Neuron (in vitro differentiated cells): Measurements from ENCODE around the gene COBL.

ENCODE experiments used
- H2AFZ ChIP-seq: one replicate; pipeline ENCODE4 v1.6.1; 2013; ENCODE audit warnings: low read depth, mild to moderate bottlenecking, inconsistent platforms, low read length, moderate library complexity
- H3K27me3 ChIP-seq: one replicate; pipeline ENCODE4 v1.6.1; 2013; ENCODE audit warnings: low read length; ENCODE audit not compliant: insufficient read depth
- H3K36me3 ChIP-seq: one replicate; pipeline ENCODE4 v1.6.1; 2013; ENCODE audit warnings: low read length; ENCODE audit not compliant: insufficient read depth
- H3K4me1 ChIP-seq: one replicate; pipeline ENCODE4 v1.6.1; 2013; ENCODE audit warnings: low read length; ENCODE audit not compliant: insufficient read depth
- H3K4me3 ChIP-seq: 2 replicates; pipeline ENCODE4 v1.5.1; 2013; ENCODE audit warnings: mild to moderate bottlenecking, low read length, moderate library complexity
- H3K9me3 ChIP-seq: one replicate; pipeline ENCODE4 v1.6.1; 2013; ENCODE audit warnings: low read length

COBL gene

DNA sequence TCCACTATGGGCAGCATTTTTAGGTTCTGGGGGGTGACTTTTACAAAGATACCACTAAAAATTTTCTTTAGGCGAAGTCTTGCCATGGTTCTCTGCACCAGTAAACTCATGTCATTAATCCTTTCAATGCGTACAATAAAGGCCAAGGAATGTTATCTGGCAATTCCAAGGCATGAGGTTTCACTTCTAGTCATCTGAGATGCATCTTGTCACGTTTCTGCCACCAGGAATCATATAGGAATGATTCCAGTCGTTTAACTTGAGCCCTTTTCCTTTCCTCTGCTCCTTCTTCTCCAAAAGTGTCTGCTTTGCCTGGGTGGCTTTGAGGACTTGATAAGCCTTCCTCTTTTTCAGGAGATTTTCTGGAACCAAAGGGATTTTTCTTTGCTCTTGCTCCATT, 56.8 kb downstream of the COBL start:
- Histone ChIP-seq H2AFZ (no peak overlapping the region), H3K36me3 (no peaks in the 10 kb centered on the region), H3K4me3 (no peak overlapping the region), H3K27me3 (no peaks in the 10 kb centered on the region), H3K4me1 (peaks cover 12% of the 10 kb centered on the region), H3K9me3 (no peaks in the 10 kb centered on the region)

DNA sequence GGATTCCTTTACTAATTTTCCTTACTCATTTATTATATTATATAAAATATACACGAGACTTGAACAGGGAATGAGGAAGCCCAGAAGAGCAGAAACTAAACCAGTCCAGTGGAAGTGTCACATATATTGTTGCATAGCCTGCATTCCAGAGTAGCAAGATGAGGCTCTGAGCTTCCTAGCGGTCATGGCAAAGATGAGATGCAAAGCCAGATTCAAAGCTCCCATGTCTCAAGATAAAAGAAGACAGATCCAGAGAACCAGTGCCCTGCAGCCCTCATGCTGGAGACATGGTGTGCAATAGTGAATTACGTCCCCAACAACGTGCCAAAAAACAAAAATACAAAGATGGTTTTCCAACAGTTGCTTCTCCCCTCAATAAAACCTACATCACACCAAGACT, 59.7 kb downstream of the COBL start:
- H3K36me3 ChIP-seq = no peaks in the 10 kb centered on the region
- no peaks in the 10 kb centered on the region for H3K27me3 ChIP-seq
- no peak overlapping the region for H2AFZ ChIP-seq
- no peak overlapping the region for H3K4me3 ChIP-seq
- no peaks in the 10 kb centered on the region for H3K9me3 ChIP-seq
- peaks cover 12% of the 10 kb centered on the region for H3K4me1 ChIP-seq

DNA sequence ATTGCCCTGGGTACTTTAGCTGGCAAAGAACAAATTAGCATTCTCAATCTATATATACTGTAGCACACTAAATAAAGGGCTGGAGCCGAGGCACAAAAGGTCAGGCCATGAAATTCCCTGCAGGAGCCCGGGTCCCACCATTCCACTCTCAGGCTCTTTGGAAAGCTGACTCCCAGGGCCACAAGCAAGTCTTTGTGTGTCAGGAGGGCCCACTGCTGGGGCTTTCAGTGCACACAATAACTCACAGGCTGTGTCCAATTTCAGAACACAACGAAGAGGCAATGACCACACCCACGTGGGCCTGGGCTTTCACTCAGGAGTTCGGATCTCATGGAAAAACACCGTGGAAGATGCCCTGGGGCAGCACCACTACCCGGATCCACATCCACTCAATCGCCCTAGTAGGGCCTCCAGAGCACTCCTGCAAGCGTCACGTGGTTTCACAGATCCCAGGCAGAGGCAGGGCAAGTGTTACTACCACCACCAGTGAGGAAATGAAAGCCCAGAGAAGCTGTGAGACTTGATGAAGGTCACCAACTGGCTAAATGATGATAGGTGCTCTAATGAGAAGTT, 60.3 kb downstream of the COBL start:
- H3K4me3 ChIP-seq = no peak overlapping the region
- peaks cover 12% of the 10 kb centered on the region for H3K4me1 ChIP-seq
- no peaks in the 10 kb centered on the region for H3K27me3 ChIP-seq
- no peak overlapping the region for H2AFZ ChIP-seq
- no peaks in the 10 kb centered on the region for H3K9me3 ChIP-seq
- no peaks in the 10 kb centered on the region for H3K36me3 ChIP-seq

DNA sequence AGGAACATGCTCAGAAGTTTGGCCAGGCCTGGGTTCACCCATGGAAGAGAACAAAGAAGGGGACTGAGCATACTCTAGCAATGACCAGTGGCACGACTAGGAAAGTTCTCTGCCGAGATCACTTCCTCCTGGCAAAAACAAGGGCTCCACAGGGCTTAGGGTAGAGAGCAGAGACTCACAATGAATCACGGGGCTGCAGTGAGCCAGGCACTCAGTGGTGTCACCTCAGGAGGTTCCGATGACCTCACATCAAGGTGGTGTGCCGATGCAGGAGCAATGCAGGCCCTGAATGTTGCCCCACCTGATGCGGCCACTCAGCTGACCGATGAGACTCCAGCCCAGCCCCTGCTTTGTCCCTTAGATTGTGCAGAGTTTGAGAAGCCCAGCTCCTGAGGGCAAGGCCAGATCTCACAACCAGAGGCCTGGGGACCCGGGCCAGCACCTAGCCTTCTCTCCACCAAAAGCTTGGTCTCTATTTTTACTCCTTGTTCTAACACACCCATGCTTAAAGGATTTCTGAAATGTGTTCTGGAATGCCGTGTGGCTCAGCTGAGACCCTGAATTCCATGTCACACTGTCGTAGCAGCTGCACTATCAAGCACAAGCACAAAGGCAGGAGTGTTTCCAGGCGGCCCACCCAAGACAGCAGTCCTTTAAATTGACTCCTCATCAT, 60.9 kb downstream of the COBL start:
- no peaks in the 10 kb centered on the region for H3K9me3 ChIP-seq
- peaks cover 12% of the 10 kb centered on the region for H3K4me1 ChIP-seq
- H3K4me3 ChIP-seq = no peak overlapping the region
- no peaks in the 10 kb centered on the region for H3K36me3 ChIP-seq
- H3K27me3 ChIP-seq = no peaks in the 10 kb centered on the region
- no peak overlapping the region for H2AFZ ChIP-seq

DNA sequence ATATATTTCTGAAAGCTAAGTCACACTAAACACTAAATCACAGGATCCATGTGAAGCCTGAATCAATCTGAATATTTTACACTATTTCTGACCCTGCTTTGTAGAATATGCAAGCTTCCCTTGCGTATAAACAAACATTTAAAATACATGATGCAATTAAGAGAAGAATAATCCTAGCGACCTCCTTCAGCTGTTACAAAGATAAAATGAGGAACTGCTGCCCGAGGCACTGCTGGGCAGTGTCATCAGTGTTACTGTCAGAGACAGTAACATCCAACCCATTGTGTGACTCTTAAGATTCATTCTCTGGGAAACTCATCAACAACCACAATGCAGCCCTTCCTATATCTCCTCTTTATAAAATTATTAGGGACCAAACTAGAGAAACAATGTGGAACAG, 61.6 kb downstream of the COBL start:
- H3K27me3 ChIP-seq = no peaks in the 10 kb centered on the region
- H3K36me3 ChIP-seq = no peaks in the 10 kb centered on the region
- no peak overlapping the region for H3K4me3 ChIP-seq
- H2AFZ ChIP-seq = no peak overlapping the region
- H3K4me1 ChIP-seq = peaks cover 12% of the 10 kb centered on the region
- H3K9me3 ChIP-seq = no peaks in the 10 kb centered on the region

DNA sequence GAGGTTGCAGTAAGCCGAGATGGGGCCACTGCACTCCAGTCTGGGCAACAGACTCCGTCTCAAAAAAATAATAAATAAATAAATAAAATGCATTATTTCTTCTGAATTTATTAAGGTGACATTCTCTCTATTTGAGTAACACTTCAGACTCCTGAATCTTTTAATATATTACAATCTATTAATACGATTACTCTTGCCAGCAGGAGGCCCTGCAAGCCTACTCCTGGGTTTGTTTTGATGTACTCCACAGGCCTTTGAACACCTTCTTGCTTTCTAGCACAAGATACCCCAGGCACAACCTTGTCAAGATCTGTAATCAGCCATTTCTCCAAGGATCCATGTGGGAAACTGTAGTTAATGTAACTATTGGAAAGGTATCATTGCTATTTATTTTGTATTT, 63.5 kb downstream of the COBL start:
- Histone ChIP-seq H3K36me3 (no peaks in the 10 kb centered on the region), H3K4me3 (no peak overlapping the region), H3K9me3 (no peaks in the 10 kb centered on the region), H2AFZ (no peak overlapping the region), H3K27me3 (no peaks in the 10 kb centered on the region), H3K4me1 (peaks cover 12% of the 10 kb centered on the region)

DNA sequence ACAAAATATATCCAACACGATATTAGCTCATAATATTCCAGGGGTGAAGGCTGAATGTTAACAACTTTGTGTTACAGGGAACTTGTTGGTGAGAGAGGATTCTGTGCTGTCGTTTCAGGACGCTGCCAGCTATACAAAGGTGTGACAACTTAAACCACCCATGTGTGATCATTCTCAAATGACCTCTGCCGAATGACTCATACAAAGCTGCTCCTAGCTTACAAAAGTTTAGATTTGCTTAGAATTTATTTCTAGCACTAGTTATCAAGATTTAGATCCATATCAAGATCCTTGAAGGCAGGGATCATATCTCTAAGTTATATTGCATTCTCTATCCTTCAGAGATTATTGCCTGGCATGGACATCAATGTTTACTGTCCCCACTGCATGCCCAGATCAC, 65.3 kb downstream of the COBL start:
- H3K27me3 ChIP-seq = no peaks in the 10 kb centered on the region

DNA sequence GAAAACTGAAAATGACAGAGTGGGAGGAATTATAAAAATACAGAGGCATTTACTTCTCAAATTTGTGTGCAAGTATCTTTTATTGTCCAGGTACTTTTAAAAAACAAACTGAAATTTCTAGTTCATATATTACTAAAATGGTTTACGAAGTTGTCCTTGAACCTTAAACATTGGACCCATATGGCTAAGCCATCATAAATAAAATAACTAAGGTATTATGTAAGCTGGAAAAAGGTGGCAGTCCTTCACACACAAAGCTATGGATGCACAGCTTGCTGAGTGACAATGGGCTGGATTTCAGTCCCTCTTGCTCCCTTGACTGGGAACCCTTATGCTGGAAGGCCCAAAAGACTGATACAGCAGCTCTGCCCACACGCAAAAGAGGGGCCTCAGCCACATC, 66.1 kb downstream of the COBL start:
- Histone ChIP-seq H3K9me3 (no peaks in the 10 kb centered on the region), H3K4me3 (no peak overlapping the region), H2AFZ (no peak overlapping the region), H3K4me1 (peaks cover 2% of the 10 kb centered on the region), H3K36me3 (no peaks in the 10 kb centered on the region), H3K27me3 (no peaks in the 10 kb centered on the region)

More for the DNA sequence above, 65.3 kb downstream of the COBL start:
- Histone ChIP-seq H3K9me3 (no peaks in the 10 kb centered on the region), H3K36me3 (no peaks in the 10 kb centered on the region), H3K4me1 (peaks cover 9% of the 10 kb centered on the region), H3K4me3 (no peak overlapping the region), H2AFZ (no peak overlapping the region)

DNA sequence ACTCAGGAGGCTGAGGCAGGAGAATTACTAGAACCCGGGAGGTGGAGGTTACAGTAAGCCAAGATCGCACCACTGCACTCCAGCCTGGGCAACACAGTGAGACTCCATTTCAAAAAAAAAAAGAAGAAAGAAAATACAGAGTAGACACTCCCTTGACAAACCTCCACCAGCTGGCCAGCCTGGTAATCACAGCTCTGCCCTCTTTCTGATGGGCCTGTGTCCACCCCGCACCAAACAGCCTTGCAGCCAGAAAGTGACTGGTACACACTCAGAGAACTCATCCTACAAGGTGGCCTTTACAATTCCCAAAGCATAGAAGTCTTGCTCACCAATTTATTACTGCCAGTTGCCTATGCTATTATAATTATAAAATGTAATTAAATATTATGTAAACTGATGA, 66.6 kb downstream of the COBL start:
- Histone ChIP-seq H3K36me3 (no peaks in the 10 kb centered on the region), H2AFZ (no peak overlapping the region), H3K27me3 (no peaks in the 10 kb centered on the region), H3K4me3 (no peak overlapping the region), H3K4me1 (no peaks in the 10 kb centered on the region), H3K9me3 (no peaks in the 10 kb centered on the region)

DNA sequence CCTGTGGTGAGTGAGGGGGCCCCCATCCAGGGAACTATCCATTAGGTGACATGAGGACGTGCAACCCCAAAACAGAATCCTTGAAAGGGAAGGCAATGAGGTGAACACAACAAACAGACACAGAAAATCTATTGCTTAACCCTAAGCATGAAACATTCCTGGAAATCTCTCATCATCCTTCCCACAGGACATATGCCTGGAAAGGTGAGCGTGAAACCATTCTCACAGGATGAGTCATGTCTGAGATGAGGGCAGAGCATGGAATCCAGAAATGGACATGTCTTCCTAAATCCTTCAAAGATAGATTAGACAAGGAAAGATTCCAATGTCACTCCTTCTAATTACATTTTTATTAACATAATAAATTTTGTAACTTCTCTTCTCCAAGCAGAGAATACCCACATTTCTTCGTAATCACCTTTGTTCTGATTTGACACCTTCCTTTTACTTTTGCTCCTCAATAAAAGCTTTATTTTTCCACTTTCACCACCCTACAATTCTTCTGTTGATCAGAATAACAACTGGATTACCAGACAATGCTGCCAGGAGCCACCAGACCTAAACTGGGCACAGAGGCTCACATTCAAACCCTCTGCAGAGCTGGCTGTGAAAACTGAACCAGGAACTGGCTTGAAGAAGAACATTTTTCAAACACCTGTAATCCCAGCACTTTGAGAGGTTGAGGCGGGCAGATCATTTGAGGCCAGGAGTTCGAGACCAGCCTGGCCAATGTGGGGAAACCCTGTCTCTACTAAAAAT, 67.2 kb downstream of the COBL start:
- H3K4me3 ChIP-seq = no peak overlapping the region

DNA sequence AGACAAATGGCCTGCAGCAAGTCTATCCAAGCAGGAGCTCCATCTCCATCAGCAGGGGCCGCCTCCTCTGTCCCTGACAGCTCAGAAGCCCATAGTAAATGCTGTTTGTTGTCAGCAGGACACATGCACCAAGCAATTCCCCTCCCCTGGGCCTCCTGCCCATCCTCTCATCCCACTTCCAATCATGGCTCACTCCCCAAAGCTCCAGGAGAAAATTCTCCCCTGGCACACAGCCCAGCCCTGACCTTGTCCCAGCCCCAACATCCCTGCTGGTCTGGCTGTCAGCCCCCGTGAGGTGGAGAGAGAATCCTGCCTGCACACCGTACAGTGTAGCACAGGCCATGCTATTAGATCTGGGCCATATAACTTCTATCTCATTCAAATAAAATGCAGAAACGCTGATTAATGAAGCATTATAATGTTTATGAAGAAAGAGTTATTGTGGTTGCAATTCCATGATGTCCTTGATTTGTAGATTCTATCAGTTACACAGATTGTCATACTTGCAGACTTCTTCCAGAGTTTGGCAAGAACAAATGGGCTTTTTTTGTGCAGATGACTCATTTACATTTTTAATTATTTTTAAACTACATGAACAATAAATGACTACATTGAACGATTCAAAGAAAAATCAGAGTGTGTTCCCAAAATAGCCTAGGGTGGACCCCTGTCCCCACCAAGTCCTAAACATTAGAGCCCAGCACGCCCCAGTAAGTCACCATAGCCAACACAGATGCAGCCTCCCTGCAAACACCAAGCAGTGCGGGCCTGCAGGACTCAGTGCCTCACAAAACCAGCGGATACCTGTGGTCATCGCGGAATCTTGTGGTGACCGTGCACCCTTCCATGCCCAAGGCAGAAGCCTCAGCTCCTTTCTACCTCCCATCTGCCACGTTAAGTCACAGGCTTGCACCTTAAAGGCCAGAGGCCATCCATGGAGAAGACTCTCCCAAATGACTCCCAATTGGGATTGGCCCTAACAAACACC, 70.1 kb downstream of the COBL start:
- no peaks in the 10 kb centered on the region for H3K36me3 ChIP-seq
- no peak overlapping the region for H3K4me3 ChIP-seq
- no peak overlapping the region for H2AFZ ChIP-seq
- no peaks in the 10 kb centered on the region for H3K4me1 ChIP-seq
- no peaks in the 10 kb centered on the region for H3K27me3 ChIP-seq
- H3K9me3 ChIP-seq = no peaks in the 10 kb centered on the region

More for the DNA sequence above, 67.2 kb downstream of the COBL start:
- no peaks in the 10 kb centered on the region for H3K36me3 ChIP-seq
- no peaks in the 10 kb centered on the region for H3K4me1 ChIP-seq
- no peaks in the 10 kb centered on the region for H3K27me3 ChIP-seq
- H3K9me3 ChIP-seq = no peaks in the 10 kb centered on the region
- H2AFZ ChIP-seq = no peak overlapping the region

DNA sequence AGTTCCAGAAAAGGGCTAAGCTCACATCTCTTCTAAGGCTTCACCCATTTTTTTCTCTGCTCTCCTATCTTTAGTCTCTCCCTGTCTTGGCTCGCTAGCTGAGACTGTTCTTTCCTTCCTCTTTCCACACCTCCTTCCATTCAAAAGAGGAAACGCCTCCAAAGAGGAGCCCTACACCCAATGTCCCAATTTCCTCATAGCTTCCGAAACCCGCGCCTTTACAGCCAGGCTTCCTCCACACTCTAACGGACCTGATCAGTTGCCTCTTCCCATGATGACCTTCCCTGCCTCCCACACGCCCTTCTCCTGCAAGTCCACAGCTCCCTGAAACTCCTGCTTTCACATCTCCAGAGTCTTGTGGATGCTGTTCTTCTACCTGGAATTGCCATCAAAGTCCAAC, 71.7 kb downstream of the COBL start:
- no peak overlapping the region for H3K4me3 ChIP-seq
- H3K9me3 ChIP-seq = no peaks in the 10 kb centered on the region
- no peak overlapping the region for H2AFZ ChIP-seq
- no peaks in the 10 kb centered on the region for H3K36me3 ChIP-seq
- no peaks in the 10 kb centered on the region for H3K4me1 ChIP-seq
- no peaks in the 10 kb centered on the region for H3K27me3 ChIP-seq

DNA sequence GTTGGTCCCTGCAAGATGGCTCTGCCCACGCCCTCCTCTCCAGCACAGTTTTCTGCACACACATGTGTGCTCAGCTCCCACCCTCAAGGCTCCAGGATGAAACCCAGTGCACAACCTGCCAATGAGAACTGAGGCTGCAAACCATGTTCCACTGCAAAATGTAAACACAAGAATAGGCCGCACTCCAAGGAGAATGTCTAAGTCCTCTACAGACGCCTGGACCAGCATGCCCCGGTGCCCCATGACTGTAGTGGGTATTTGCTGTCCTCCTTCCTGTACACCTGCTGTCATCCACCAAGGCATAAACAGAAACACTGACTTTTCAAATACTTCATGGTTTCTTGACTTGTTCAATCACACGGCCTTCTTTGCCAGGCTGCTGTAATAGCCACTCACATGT, 72.6 kb downstream of the COBL start:
- Histone ChIP-seq H3K9me3 (no peaks in the 10 kb centered on the region), H3K27me3 (no peaks in the 10 kb centered on the region), H3K4me1 (no peaks in the 10 kb centered on the region)

More for the DNA sequence above, 72.6 kb downstream of the COBL start:
- Histone ChIP-seq H3K4me3 (no peak overlapping the region), H2AFZ (no peak overlapping the region), H3K36me3 (no peaks in the 10 kb centered on the region)
